ENCODE data around the gene TMEM14A. TPM values are rescaled to one million over a fixed set of nuclear protein-coding genes. Genes with fewer than 3 reads are reported as not detected.

TMEM14A gene
- total RNA-seq, 1 experiment from 2014 or later = 41.9 TPM

- H3K36me3 ChIP-seq (ENCODE audit: control insufficient read depth, insufficient read depth, low read length) = no peaks in the 10 kb centered on the region
- ChIA-PET CTCF (no interaction called here), POLR2A (no interaction called here)
- peaks cover 3% of the 10 kb centered on the region for H3K27me3 Mint-ChIP-seq (ENCODE audit: insufficient read depth, unreplicated experiment)
- H3K27me3 ChIP-seq (replicated peaks; ENCODE audit: control insufficient read depth, insufficient read depth, low read length) = no peaks in the 10 kb centered on the region
- intact Hi-C loops (cut with micrococcal nuclease; ENCODE audit: unreplicated experiment) = no loop called here
- H3K4me1 ChIP-seq = no peaks in the 10 kb centered on the region
- no peak overlapping the region for H3K4me3 ChIP-seq (ENCODE audit: low read depth, low read length)
- H3K4me3 Mint-ChIP-seq (ENCODE audit: unreplicated experiment) = no peak overlapping the region
- BruUV-seq (replicated peaks) = no TSS peak
- no peaks in the 10 kb centered on the region for H3K9me3 Mint-ChIP-seq (ENCODE audit: unreplicated experiment)
- H3K27ac Mint-ChIP-seq (ENCODE audit: unreplicated experiment) = no peak overlapping the region
- no peaks in the 10 kb centered on the region for H3K36me3 Mint-ChIP-seq (ENCODE audit: insufficient read depth, unreplicated experiment)
- no peaks in the 10 kb centered on the region for H3K9me3 ChIP-seq
- H3K4me1 Mint-ChIP-seq (ENCODE audit: low read depth, unreplicated experiment) = no peaks in the 10 kb centered on the region
- no peak for DNase-seq
- TF ChIP-seq, protein P1, sequence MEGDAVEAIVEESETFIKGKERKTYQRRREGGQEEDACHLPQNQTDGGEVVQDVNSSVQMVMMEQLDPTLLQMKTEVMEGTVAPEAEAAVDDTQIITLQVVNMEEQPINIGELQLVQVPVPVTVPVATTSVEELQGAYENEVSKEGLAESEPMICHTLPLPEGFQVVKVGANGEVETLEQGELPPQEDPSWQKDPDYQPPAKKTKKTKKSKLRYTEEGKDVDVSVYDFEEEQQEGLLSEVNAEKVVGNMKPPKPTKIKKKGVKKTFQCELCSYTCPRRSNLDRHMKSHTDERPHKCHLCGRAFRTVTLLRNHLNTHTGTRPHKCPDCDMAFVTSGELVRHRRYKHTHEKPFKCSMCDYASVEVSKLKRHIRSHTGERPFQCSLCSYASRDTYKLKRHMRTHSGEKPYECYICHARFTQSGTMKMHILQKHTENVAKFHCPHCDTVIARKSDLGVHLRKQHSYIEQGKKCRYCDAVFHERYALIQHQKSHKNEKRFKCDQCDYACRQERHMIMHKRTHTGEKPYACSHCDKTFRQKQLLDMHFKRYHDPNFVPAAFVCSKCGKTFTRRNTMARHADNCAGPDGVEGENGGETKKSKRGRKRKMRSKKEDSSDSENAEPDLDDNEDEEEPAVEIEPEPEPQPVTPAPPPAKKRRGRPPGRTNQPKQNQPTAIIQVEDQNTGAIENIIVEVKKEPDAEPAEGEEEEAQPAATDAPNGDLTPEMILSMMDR (IDR thresholded peaks at IDR 0.05; ENCODE audit: insufficient read depth in 1 of 2, low read depth in 1 of 2, low read length in 1 of 2, severe bottlenecking in 1 of 2, unreplicated experiment in 1 of 2) = no peak
Measured at GRCh38 chr6:52636830-52637229, 34.1 kb upstream of the TMEM14A start.

DNA sequence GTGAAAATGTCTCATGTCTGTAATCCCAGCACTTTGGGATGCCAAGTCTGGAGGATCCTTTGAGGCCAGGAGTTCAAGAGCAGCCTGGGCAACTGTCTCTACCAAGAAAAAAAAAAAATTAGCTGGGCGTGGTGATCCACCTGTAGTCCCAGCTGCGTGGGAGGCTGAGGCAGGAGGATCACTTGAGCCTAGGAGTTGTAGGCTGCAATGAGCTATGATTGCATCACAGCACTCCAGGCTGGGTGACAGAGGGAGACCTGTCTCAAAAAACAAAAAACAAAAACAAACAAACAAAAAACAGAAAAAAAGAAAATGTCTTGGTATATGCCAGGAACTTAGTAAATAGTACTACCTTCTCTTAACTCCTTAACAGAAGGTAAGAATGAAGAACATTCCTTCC, 31.4 kb upstream of the TMEM14A start:
- TF ChIP-seq, protein P1 (IDR thresholded peaks at IDR 0.05; ENCODE audit: insufficient read depth in 1 of 2, low read depth in 1 of 2, low read length in 1 of 2, severe bottlenecking in 1 of 2, unreplicated experiment in 1 of 2) = no peak
- H3K4me1 ChIP-seq = no peaks in the 10 kb centered on the region
- POLR2A ChIA-PET = interaction anchor here (0.7 kb wide), 1 partner anchor 78 kb away, joined by 6 read pairs; no protein-coding TSS in a partner anchor
- H3K9me3 ChIP-seq = no peaks in the 10 kb centered on the region
- H3K4me3 ChIP-seq (ENCODE audit: low read depth, low read length) = no peak overlapping the region
- intact Hi-C loops (cut with micrococcal nuclease; ENCODE audit: unreplicated experiment) = no loop called here
- no peaks in the 10 kb centered on the region for H3K36me3 ChIP-seq (ENCODE audit: control insufficient read depth, insufficient read depth, low read length)
- H3K27me3 Mint-ChIP-seq (ENCODE audit: insufficient read depth, unreplicated experiment) = peaks cover 3% of the 10 kb centered on the region
- H3K4me3 Mint-ChIP-seq (ENCODE audit: unreplicated experiment) = no peak overlapping the region
- no peak for DNase-seq
- H3K27me3 ChIP-seq (replicated peaks; ENCODE audit: control insufficient read depth, insufficient read depth, low read length) = no peaks in the 10 kb centered on the region
- CTCF ChIA-PET = interaction anchor here (0.6 kb wide), 1 partner anchor 385 kb away, joined by 5 read pairs; no protein-coding TSS in a partner anchor
- no peaks in the 10 kb centered on the region for H3K4me1 Mint-ChIP-seq (ENCODE audit: low read depth, unreplicated experiment)
- H3K27ac Mint-ChIP-seq (ENCODE audit: unreplicated experiment) = no peak overlapping the region
- H3K36me3 Mint-ChIP-seq (ENCODE audit: insufficient read depth, unreplicated experiment) = no peaks in the 10 kb centered on the region
- BruUV-seq (replicated peaks) = no TSS peak
- no peaks in the 10 kb centered on the region for H3K9me3 Mint-ChIP-seq (ENCODE audit: unreplicated experiment)

GRCh38 chr6:52640170-52640569, 30.7 kb upstream of the TMEM14A start:
- Histone ChIP-seq H3K4me3 (ENCODE audit: low read depth, low read length) (no peak overlapping the region), H3K4me1 (no peaks in the 10 kb centered on the region), H3K27me3 (replicated peaks; ENCODE audit: control insufficient read depth, insufficient read depth, low read length) (no peaks in the 10 kb centered on the region), H3K36me3 (ENCODE audit: control insufficient read depth, insufficient read depth, low read length) (no peaks in the 10 kb centered on the region), H3K9me3 (no peaks in the 10 kb centered on the region)
- TF ChIP-seq, protein P1 (IDR thresholded peaks at IDR 0.05; ENCODE audit: insufficient read depth in 1 of 2, low read depth in 1 of 2, low read length in 1 of 2, severe bottlenecking in 1 of 2, unreplicated experiment in 1 of 2) = no peak
- peaks cover 3% of the 10 kb centered on the region for H3K27me3 Mint-ChIP-seq (ENCODE audit: insufficient read depth, unreplicated experiment)
- intact Hi-C loops (cut with micrococcal nuclease; ENCODE audit: unreplicated experiment) = no loop called here
- CTCF ChIA-PET = no interaction called here
- BruUV-seq (replicated peaks) = no TSS peak
- no peak for DNase-seq
- no peak overlapping the region for H3K27ac Mint-ChIP-seq (ENCODE audit: unreplicated experiment)
- H3K4me3 Mint-ChIP-seq (ENCODE audit: unreplicated experiment) = no peak overlapping the region
- H3K9me3 Mint-ChIP-seq (ENCODE audit: unreplicated experiment) = no peaks in the 10 kb centered on the region
- no peaks in the 10 kb centered on the region for H3K36me3 Mint-ChIP-seq (ENCODE audit: insufficient read depth, unreplicated experiment)
- POLR2A ChIA-PET = no interaction called here
- H3K4me1 Mint-ChIP-seq (ENCODE audit: low read depth, unreplicated experiment) = no peaks in the 10 kb centered on the region
